GM11168 (cell line): ENCODE results near the gene SLC7A11.
"Not testable (repeated sequence)": the region's sequence is repeated elsewhere in the genome, so short reads cannot be mapped to it uniquely, and the experiment has no call there.

ENCODE experiments used
- in situ Hi-C: fragments of 300-500 bp; cut with MboI; formaldehyde crosslinking; loops from one replicate; pipeline ENCODE4 v1.12.0; 2022; ENCODE audit warnings: low sequenced_read_pairs; ENCODE audit not compliant: unreplicated experiment

The SLC7A11 gene

DNA sequence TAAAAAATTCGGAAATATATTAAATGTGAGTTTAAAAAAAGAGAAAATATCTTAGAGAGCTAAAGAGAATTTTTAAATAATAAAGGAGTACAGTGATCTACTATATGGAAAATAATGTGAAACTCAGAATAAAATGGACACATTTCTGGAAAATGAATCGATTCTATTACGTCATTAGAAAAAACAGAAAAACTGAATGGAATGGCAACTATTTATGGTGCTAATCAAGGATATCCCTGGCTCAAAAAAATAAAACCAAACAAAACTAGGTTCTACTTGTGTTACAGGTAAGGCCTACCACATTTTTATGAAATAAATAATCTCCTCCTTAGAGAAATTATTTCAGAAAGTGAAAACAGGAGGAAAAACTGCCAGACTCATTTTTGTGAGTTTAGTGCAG lies 5.5 kb upstream of the SLC7A11 start:
- in situ Hi-C loops = no loop called here

DNA sequence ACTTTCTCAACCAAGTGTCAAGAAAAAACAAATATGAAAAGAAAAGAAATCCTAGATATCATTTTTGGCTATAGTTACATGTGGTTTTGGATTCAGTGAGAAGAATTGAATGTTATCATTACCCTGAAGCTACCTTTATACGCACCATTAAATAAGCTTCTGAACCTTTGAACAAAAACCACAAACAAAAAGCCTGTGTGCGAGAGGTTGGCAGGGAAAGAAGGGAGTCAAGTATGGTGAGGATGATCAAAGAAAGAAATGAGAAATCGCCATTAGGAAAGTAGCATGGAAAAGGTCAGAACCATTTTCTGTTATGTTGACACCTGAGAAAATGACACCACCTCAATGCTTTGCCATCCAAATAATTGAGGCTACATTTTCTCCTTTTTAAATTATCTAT lies 1.2 kb upstream of the SLC7A11 start:
- in situ Hi-C loops = no loop called here

DNA sequence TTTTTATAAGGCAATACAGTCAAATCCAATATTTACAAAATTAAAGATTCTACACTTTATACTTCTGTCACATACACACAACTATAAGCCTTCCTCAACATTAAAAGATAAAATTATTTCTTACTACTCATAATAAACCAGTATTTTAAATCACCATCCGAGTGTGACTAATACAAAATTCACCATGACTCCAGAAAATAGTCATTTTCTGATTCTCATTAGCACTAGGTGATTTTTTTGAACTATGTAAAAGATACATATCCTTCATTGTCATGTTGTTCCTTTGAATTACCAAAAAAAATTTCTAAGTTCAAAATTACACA lies 646 bp upstream of the SLC7A11 start:
- in situ Hi-C loops = no loop called here

DNA sequence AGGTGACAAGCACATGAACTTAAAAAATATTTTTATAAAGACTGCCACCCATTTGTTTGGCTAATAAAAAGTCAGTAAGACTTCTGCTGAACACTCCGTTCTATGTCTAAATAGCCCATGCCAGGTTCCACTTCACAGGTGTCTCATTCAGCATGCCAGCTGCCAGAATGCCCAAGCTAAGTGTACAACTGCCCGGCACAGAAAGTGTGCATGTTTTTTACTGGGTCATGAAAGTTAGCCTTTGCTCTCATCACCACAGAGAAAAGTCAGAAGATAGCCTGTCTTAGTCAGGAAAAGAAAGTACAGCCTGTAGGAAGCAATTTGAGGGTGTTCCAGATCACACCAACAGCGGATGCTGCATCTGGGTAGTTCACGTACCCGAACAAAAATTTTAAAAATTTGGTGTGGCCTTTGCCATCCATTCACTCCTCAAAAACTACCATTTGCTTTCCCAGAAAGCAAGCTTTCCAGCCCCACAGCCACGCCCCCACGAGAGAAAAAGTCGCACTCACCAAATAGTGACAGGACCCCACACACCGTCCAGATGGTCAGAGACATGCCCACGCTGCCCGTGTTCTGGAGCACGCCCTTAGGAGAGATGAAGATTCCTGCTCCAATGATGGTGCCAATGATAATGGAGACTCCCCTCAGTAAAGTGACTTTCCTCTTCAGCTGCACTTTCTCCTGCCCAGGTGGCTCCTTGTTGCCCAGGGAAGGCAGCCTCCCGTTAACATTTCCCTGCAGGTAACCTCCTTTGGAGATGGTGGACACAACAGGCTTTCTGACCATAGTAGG lies 671 bp downstream of the SLC7A11 start:
- in situ Hi-C loops = no loop called here

DNA sequence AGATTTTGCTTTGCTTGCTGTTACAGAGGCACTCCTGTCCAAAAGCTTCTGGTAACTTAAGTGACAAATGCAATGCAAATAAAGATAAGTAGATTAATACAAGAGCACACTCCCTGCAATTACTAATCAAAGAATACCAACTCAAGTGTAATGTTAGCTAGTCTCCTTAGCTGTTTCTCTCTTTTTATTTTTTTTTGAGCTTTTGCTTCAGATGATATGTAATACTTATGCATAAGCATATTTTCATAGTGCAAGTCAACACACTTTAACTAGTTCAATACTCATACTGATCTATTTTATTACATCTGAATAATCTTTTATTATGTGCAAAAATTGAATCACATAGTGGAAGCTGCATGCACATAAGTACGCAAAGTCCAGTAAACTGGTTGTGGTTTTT lies 2.7 kb downstream of the SLC7A11 start:
- in situ Hi-C loops = no loop called here

DNA sequence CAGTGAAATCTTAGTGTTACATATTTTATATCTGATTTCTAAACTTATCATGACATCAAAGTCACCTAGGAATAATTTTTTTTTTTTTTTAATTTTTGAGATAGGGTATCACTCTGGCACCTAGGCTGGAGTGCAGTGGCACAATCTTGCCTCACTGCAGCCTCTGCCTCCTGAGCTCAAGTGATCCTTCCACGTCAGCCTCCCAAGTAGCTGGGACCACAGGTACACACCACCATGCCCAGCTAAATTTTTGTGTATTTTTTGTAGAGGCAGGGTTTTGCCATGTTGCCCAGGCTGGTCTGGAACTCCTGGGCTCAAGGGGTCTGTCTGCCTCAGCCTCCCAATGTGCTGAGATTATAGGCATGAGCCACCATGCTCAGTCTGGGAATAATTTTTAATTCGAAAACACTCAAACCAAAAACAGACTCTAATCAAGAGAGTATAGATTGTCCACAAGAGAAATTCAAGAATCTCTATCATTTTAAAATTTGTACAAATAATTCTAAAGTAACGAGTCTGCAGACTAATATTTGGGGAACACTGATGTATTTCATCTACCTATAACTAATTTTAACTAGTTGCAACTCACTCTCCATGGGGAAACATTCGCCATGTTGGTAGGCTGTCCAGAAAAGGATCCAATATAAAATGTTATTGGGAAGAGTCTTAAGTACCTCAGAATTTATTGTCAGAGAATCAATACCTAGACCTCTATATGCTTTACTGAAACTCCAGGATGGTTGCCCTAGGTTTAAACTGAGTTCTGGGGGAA lies 3.4 kb downstream of the SLC7A11 start:
- in situ Hi-C loops = no loop called here

DNA sequence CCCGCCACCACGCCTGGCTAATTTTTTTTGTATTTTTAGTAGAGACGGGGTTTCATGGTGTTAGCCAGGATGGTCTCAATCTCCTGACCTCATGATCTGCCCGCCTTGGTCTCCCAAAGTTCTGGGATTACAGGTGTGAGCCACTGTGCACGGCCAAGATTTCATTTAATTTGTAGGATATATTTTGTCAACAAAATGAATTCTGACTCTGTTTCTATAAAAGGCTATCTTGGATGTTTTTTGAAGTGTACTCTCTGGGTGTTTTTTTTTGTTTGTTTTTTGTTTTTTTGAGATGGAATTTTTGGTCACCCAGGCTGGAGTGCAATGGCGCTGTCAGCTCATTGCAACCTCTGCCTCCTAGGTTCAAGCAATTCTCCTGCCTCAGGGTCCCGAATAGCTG lies 5.0 kb downstream of the SLC7A11 start:
- in situ Hi-C loops = not testable (repeated sequence)

DNA sequence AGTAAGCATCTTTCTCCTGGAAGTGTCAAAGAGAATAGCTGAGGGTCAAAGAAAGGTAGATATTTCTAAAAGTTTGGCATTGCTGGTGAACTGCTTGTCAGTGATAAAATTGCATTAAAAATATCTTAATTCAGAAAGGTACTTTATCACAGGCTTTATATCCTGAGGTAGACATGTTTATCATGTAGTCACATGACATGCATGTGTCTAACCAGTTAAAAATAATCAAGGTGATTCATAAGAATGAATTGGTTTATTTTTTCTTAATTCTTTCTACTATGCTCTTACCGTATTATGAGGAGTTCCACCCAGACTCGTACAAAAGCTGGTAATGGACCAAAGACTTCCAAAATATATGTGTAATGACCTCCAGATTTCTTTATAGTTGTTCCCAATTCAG lies 6.1 kb downstream of the SLC7A11 start:
- in situ Hi-C loops = no loop called here

DNA sequence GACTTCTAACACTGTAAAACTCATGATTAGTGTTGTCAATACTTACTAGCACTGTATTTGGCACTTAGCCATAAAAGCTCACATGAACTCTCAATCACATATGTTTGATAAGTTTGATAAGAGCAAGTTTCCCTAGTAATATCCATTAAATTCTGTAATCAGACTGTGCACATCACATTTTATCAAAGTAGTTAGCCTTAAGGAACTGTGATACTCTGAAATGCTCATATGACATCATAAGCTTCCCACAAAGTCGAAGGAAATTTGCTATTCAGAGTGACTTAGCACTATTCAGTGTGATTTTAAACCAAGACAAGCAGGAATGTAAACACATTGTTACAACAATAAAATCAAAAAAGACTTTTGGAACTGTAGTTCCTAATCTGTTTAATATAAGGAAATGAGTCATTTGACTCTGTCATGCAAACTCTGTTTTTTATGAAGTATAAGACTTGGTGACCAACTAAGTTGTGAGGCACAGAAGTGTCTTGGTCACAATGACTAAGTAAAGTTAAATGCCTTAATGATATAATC lies 6.7 kb downstream of the SLC7A11 start:
- in situ Hi-C loops = no loop called here

DNA sequence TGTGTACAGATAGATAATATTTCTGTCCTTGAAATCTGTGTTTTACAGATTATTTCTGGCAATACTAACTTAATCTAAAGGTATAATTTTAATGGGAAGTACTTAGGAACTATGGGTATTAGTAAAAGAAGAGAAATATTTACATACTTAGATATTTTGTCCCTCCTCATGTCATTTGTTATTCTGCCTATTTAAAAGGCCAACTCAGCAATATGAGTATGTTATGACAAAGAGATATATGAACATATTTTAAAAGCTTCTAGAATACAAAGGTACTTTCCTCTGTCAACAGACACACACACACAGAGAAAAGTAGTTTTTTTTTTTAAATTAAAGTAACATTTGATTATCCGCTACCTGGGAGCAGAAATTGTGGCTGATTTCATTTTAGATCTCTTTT lies 7.9 kb downstream of the SLC7A11 start:
- in situ Hi-C loops = no loop called here

DNA sequence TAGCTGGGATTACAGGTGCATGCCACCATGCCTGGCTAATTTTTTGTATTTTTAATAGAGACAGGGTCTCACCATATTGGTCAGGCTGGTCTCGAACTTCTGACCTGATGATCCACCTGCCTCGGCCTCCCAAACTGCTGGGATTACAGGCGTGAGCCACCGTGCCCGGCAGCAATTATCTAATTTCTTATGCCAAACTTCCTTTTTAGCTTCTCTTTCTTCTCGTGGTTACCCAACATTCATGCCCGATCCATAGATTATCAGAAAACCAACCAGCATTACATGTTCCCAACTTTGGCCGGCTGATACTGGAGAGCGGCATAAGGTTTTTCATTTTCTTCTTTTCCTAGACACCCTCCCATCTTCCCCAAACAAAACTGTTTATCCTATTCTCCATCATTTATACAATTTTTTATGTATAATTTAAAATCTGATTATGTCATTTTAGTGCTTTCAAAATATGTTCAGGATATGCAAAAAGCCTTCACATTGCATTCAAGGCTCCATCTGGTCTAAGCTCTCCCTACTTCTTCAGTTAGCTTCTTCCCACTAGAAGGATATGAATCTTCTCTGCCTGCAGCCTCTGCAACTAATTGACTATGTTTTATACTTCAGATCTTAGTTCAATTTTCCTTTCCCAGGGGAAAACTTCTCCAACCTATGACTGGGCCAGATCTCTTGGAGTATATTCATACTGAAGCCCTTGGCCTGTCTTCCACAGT lies 8.7 kb downstream of the SLC7A11 start:
- in situ Hi-C loops = no loop called here

DNA sequence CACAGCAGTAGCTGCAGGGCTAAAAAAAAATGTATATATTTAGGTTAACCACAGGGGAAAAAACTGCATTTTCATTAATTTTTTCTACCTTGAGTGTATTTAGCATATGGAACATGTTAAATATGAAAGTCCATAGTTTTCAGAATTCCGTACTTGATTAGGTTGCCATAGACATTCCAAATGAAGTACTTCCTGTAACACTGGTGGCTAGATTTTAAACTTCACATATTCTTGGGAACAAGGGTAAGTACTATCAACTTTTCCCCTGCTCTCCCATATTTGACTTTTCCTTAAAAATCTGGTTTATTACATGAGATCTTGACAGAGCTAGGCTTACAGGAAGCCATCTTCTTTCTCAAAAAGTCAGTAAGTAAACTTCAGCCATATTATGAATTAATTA lies 9.8 kb downstream of the SLC7A11 start:
- in situ Hi-C loops = no loop called here

DNA sequence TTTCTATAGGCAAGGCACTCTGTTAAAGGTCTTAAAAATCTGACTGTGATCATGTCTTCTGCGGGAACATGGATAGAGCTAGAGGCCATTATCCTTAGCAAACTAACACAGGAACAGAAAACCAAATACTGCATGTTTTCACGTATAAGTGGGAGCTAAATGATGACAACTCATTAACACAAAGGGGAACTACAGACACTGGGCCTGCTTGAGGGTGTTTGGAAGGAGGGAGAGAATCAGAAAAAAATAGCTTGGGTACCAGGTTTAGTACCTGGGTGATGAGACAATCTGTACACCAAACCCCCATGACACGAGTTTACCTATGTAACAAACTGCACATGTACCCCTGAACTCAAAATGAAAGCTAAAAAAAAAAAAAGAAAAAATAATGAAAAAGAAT lies 12.1 kb downstream of the SLC7A11 start:
- in situ Hi-C loops = no loop called here

DNA sequence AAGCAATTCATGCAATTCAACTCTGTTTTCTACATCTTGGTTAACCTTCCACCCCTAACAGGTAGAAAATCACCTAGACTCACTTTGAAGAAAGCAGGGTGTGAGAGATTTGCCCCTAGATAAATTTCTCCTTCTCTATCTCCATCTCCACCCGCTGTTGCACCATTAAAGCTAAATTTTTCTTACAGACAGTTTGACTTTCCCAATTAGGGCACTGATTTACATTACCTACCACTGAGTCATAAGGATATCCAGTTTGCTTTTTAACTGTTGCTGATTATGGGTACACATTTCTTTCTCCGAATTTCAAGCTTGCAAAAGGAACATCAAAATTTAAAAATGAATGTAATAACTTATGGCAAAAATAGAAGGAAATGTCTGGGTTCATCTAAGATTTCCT lies 13.0 kb downstream of the SLC7A11 start:
- in situ Hi-C loops = no loop called here

DNA sequence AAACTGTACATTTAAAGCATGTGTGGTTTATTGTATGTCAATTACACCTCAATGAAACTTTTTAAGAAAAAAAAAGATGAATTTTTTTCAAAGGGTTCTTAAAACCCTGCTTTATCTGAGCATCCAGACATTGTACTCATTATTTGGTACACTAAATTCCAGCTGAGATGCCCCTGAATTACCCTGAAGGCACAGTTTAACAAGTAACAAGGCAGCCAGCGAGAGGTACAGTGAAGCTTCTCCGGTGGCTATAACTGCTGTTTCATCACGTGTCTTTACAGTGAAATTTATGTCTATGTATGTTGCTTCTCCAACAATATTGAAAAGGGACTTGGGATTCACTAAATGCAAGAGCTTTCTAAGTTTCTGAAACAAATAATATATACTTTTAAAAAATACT lies 15.8 kb downstream of the SLC7A11 start:
- in situ Hi-C loops = no loop called here

DNA sequence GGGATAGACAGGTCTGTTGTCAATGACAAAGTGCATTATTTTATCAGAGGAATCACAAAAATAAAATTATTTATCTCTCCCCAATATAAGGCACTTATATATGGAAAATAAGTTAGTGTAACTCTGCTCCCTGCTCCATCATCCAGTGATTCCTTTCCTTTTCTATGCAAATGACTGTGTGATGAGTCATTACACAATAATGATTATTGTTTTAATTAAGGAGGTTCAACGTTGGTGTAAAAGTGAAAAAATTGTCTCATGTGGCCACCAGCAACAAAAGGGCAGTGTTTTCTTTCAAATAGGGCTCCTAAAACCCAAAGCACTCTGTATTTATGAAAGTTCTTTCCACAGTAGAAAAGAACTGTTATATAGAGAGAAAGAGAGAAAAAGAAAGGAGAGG lies 16.7 kb downstream of the SLC7A11 start:
- in situ Hi-C loops = no loop called here

DNA sequence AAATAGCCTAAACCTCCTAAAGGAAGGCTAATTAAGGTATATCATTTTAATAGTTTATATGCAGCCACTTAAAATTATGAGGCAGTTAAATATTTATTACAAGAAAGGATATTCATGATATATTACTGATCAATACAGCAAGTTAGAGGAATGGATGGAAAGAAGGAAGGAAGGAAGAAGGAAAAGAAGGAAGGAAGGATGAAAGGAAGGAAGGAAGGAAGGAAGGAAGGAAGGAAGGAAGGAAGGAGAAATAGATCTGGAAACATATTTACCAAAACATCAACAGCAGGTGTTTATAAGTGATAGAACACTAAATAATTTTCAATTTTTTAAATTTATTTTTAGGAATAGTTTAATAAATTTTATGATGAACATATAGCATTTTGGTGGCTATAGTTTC lies 17.5 kb downstream of the SLC7A11 start:
- in situ Hi-C loops = no loop called here

DNA sequence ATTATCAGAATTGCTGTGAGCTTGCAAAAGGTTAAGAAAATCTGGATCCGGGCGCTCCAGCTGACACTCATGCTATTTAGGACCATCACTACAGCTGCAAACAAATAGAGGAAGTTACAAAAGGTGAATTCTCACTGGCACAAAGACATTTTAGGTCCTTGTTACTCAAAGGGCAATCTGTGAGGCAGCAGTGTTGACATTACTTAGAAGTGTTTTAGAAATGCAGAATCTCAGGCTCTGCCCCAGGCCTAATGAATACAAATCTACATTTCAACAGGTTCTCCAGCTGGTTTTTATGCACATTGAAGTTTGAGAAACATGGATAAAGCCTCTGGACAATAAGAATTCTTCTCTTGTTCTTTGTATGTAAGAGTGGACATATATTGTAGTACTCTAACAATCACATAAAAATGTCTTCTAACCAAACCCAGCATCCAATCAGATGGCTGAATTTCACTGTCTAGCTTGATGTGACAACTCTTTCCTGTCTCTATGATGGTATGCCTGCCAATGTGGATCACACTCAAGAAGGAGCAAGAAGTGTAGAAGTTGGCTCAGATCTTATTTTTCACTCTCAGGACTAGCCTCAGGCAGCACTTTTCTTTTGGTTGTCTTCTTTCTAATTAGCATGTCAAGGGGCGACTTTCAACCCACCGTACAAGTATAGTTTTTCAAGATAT lies 18.8 kb downstream of the SLC7A11 start:
- in situ Hi-C loops = no loop called here

DNA sequence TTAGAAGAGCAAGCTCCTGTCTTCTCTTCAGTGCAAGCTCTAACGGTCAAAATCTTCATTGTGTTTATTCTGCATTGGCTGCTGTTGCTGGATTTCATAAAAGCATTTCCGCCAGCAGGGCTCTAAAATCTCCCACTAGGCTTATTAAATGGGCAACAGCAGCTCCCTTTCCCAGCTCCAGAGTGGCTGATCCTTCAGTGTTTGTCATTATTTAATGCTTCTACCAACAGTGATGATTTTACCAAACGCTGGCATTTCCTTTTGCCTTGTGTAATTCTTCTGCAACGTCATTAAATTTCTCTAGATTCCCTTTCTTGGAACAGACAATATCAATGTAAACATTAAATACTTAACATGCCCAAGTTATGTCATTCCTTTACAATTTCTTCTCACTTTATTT lies 20.1 kb downstream of the SLC7A11 start:
- in situ Hi-C loops = no loop called here

DNA sequence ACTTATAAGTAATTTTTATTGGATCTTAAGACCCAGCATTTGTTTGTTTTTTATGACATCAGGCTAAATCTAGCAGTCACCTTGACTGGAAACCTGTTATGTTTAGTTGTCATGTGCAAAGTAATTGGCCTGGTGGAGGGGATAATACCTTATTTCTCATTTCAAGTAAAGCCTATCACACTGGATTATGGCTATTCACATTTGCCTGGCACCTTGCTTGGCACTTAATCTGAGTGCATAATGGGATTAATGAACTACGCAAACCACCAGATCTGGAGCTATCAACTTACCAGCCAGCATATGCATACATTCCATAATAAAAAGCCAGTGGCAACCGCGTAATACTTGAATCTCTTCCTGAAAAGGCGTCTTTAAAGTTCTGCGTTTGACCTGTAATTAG lies 23.2 kb downstream of the SLC7A11 start:
- in situ Hi-C loops = no loop called here

DNA sequence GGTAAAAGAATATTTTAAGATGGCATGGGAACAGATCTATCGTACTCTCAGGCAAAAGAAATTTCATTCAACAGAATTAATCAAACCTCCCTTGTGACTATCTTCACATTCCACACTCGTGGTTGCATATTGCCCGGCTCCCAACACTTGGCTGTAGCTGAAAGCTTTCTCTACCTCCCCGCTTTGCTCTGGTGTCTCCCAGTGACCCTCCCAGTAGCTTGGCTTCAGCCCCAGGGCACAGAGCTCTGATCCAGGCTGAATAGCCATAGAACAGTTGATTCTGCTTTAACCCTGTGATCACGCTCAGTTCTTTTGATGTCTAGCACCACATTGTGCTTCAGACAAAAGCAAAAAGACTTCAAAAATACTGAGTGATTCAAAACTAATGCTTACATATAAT lies 24.6 kb downstream of the SLC7A11 start:
- in situ Hi-C loops = no loop called here
